Measurements from ENCODE around the gene GDF10.

Gene GDF10

GRCh38 chr10:47278152-47278473 is 21.9 kb upstream of the GDF10 start:
- Histone ChIP-seq H4K20me1 (ENCODE audit: insufficient read depth, low read length) (no peaks in the 10 kb centered on the region), H3K4me1 (ENCODE audit: low read length) (no peaks in the 10 kb centered on the region), H3K4me3 (ENCODE audit: low read length) (no peak overlapping the region), H3K27ac (ENCODE audit: low read length) (no peak overlapping the region), H3K9ac (ENCODE audit: low read length) (no peak overlapping the region), H3K4me2 (ENCODE audit: low read length) (no peak overlapping the region), H2AFZ (ENCODE audit: low read depth, low read length) (no peak overlapping the region), H3K36me3 (replicated peaks; ENCODE audit: low read depth, low read length) (no peaks in the 10 kb centered on the region), H3K9me3 (ENCODE audit: insufficient read depth, low read length) (no peaks in the 10 kb centered on the region), H3K79me2 (ENCODE audit: low read length) (no peaks in the 10 kb centered on the region), H3K27me3 (ENCODE audit: low read depth, low read length) (0 out of 2 replicates have a peak, but pooled peaks cover 3% of the 10 kb centered on the region)
- TF ChIP-seq CTCF (IDR thresholded peaks at IDR 0.05; ENCODE audit: low read depth, low read length) (no peak), EZH2phosphoT487 (IDR thresholded peaks at IDR 0.05; ENCODE audit: low read depth) (no peak)

- 0 out of 2 replicates have a peak, but pooled peaks cover 3% of the 10 kb centered on the region for H3K27me3 ChIP-seq (ENCODE audit: low read depth, low read length)
Measured at GRCh38 chr10:47278720-47279119, 21.3 kb upstream of the GDF10 start.

GRCh38 chr10:47279276-47279675 is 20.7 kb upstream of the GDF10 start:
- no peaks in the 10 kb centered on the region for H4K20me1 ChIP-seq (ENCODE audit: insufficient read depth, low read length)
- no peak overlapping the region for H3K27ac ChIP-seq (ENCODE audit: low read length)
- H3K9ac ChIP-seq (ENCODE audit: low read length), result no peak overlapping the region
- no peaks in the 10 kb centered on the region for H3K9me3 ChIP-seq (ENCODE audit: insufficient read depth, low read length)
- no peak overlapping the region for H3K4me3 ChIP-seq (ENCODE audit: low read length)
- no peaks in the 10 kb centered on the region for H3K4me1 ChIP-seq (ENCODE audit: low read length)
- no peak overlapping the region for H2AFZ ChIP-seq (ENCODE audit: low read depth, low read length)
- H3K79me2 ChIP-seq (ENCODE audit: low read length), result no peaks in the 10 kb centered on the region
- 0 out of 2 replicates have a peak, but pooled peaks cover 3% of the 10 kb centered on the region for H3K27me3 ChIP-seq (ENCODE audit: low read depth, low read length)
- TF ChIP-seq EZH2phosphoT487 (IDR thresholded peaks at IDR 0.05; ENCODE audit: low read depth) (no peak), CTCF (IDR thresholded peaks at IDR 0.05; ENCODE audit: low read depth, low read length) (no peak)
- no peak overlapping the region for H3K4me2 ChIP-seq (ENCODE audit: low read length)
- no peaks in the 10 kb centered on the region for H3K36me3 ChIP-seq (replicated peaks; ENCODE audit: low read depth, low read length)

More at GRCh38 chr10:47278720-47279119, 21.3 kb upstream of the GDF10 start:
- no peak overlapping the region for H3K4me3 ChIP-seq (ENCODE audit: low read length)
- H3K9me3 ChIP-seq (ENCODE audit: insufficient read depth, low read length), result no peaks in the 10 kb centered on the region
- H4K20me1 ChIP-seq (ENCODE audit: insufficient read depth, low read length), result no peaks in the 10 kb centered on the region
- no peak overlapping the region for H2AFZ ChIP-seq (ENCODE audit: low read depth, low read length)
- TF ChIP-seq CTCF (IDR thresholded peaks at IDR 0.05; ENCODE audit: low read depth, low read length) (no peak), EZH2phosphoT487 (IDR thresholded peaks at IDR 0.05; ENCODE audit: low read depth) (no peak)
- no peaks in the 10 kb centered on the region for H3K4me1 ChIP-seq (ENCODE audit: low read length)
- H3K79me2 ChIP-seq (ENCODE audit: low read length), result no peaks in the 10 kb centered on the region
- H3K4me2 ChIP-seq (ENCODE audit: low read length), result no peak overlapping the region
- no peak overlapping the region for H3K9ac ChIP-seq (ENCODE audit: low read length)
- H3K36me3 ChIP-seq (replicated peaks; ENCODE audit: low read depth, low read length), result no peaks in the 10 kb centered on the region
- no peak overlapping the region for H3K27ac ChIP-seq (ENCODE audit: low read length)

- Histone ChIP-seq H3K27ac (ENCODE audit: low read length) (no peak overlapping the region), H3K27me3 (ENCODE audit: low read depth, low read length) (0 out of 2 replicates have a peak, but pooled peaks cover 3% of the 10 kb centered on the region), H3K4me1 (ENCODE audit: low read length) (no peaks in the 10 kb centered on the region), H3K4me3 (ENCODE audit: low read length) (no peak overlapping the region), H2AFZ (ENCODE audit: low read depth, low read length) (no peak overlapping the region), H3K79me2 (ENCODE audit: low read length) (no peaks in the 10 kb centered on the region), H3K4me2 (ENCODE audit: low read length) (no peak overlapping the region), H3K9me3 (ENCODE audit: insufficient read depth, low read length) (no peaks in the 10 kb centered on the region), H3K36me3 (replicated peaks; ENCODE audit: low read depth, low read length) (no peaks in the 10 kb centered on the region), H4K20me1 (ENCODE audit: insufficient read depth, low read length) (no peaks in the 10 kb centered on the region), H3K9ac (ENCODE audit: low read length) (no peak overlapping the region)
- TF ChIP-seq CTCF (IDR thresholded peaks at IDR 0.05; ENCODE audit: low read depth, low read length), result no peak
- no peak for TF ChIP-seq EZH2phosphoT487 (IDR thresholded peaks at IDR 0.05; ENCODE audit: low read depth)
Measured at GRCh38 chr10:47282005-47282656, 17.9 kb upstream of the GDF10 start.

All from OCI-LY3 (cell line).